Natural killer cell (primary cell): ENCODE measurements around the gene ZDHHC18. TPM values are rescaled to one million over a fixed set of nuclear protein-coding genes. Genes with fewer than 3 reads are reported as not detected.

Experiments
- ATAC-seq, 3 donors: fragments of 150-1000 bp in 2 of 3; fragments of 200-7000 bp in 1 of 3; cut with Tn5 transposase; 1 replicate in 1 of 3; 2 replicates in 2 of 3; pipeline ENCODE4 v1.10.0; 2021; ENCODE audit warnings: mild to moderate bottlenecking in 2 of 3, moderate library complexity in 2 of 3
- DNase-seq, 2 donors: peaks; one replicate each; pipeline versions ENCODE4 v3.0.0 to v3.0.0-alpha.2; 2013 to 2021; ENCODE audit warnings: mixed read lengths in 1 of 2
- H3K27ac ChIP-seq: one replicate; pipeline ENCODE4 v1.5.1; 2013; ENCODE audit warnings: mild to moderate bottlenecking, low read length
- H3K27me3 ChIP-seq: one replicate; pipeline ENCODE4 v1.6.1; 2013; ENCODE audit warnings: low read length; ENCODE audit not compliant: control insufficient read depth, insufficient read depth
- H3K36me3 ChIP-seq: one replicate; pipeline ENCODE4 v1.6.1; 2013; ENCODE audit warnings: low read length; ENCODE audit not compliant: control insufficient read depth, insufficient read depth
- H3K4me1 ChIP-seq: one replicate; pipeline ENCODE4 v1.6.1; 2013; ENCODE audit warnings: low read length; ENCODE audit not compliant: control insufficient read depth, insufficient read depth
- H3K4me3 ChIP-seq: one replicate; pipeline ENCODE4 v1.5.1; 2013; ENCODE audit warnings: low read length
- H3K9me3 ChIP-seq: one replicate; pipeline ENCODE4 v1.6.1; 2013; ENCODE audit warnings: low read length; ENCODE audit not compliant: control insufficient read depth, insufficient read depth
- H3K27ac Mint-ChIP-seq, 2 donors: one replicate each; pipeline ENCODE4 v1.8.0; 2022; ENCODE audit warnings: mild to moderate bottlenecking in 2 of 2, mixed read lengths in 2 of 2, moderate library complexity in 1 of 2
- H3K27me3 Mint-ChIP-seq, 2 donors: one replicate each; pipeline ENCODE4 v1.8.0; 2022; ENCODE audit warnings: low read depth in 2 of 2, mixed read lengths in 2 of 2
- H3K36me3 Mint-ChIP-seq: one replicate; pipeline ENCODE4 v1.8.0; 2022; ENCODE audit warnings: mixed read lengths
- H3K4me1 Mint-ChIP-seq, 2 donors: one replicate each; pipeline ENCODE4 v1.8.0; 2022; ENCODE audit warnings: mixed read lengths in 2 of 2
- H3K4me3 Mint-ChIP-seq: one replicate; pipeline ENCODE4 v1.8.0; 2022; ENCODE audit warnings: mild to moderate bottlenecking, moderate library complexity, mixed read lengths
- H3K9me3 Mint-ChIP-seq, 2 donors: one replicate each; pipeline ENCODE4 v1.8.0; 2022; ENCODE audit warnings: mixed read lengths in 2 of 2
- WGBS: methylation state at CpG from one replicate; pipeline ENCODE4 v1.1.7; 2013; ENCODE audit warnings: missing lambda C conversion rate; ENCODE audit not compliant: insufficient coverage; 5-methylcytosine and 5-hydroxymethylcytosine counted together
- intact Hi-C: fragments of 100-400 bp; cut with micrococcal nuclease; formaldehyde crosslinking; loops from one replicate; pipeline ENCODE4 v1.14.2; 2022
- total RNA-seq, 4 donors: library from RNA; stranded (reverse); fragments of 120-200 nt in 1 of 4; gene quantifications; one replicate each; pipeline versions ENCODE4 v1.2.3 to v1.2.4, GENCODE V29; 2013 to 2022
- TF ChIP-seq, protein P1 (sequence below): fragments of 200-600 bp; IDR thresholded peaks from one replicate; pipeline ENCODE4 v1.8.0; 2022; ENCODE audit warnings: antibody characterized with exemption

The ZDHHC18 gene
- total RNA-seq, 3 donors from 2014 or later (not counting 1 experiment from before 2014, with no cell fraction given) = 70.0 to 74.6 (median 72.3) TPM

DNA sequence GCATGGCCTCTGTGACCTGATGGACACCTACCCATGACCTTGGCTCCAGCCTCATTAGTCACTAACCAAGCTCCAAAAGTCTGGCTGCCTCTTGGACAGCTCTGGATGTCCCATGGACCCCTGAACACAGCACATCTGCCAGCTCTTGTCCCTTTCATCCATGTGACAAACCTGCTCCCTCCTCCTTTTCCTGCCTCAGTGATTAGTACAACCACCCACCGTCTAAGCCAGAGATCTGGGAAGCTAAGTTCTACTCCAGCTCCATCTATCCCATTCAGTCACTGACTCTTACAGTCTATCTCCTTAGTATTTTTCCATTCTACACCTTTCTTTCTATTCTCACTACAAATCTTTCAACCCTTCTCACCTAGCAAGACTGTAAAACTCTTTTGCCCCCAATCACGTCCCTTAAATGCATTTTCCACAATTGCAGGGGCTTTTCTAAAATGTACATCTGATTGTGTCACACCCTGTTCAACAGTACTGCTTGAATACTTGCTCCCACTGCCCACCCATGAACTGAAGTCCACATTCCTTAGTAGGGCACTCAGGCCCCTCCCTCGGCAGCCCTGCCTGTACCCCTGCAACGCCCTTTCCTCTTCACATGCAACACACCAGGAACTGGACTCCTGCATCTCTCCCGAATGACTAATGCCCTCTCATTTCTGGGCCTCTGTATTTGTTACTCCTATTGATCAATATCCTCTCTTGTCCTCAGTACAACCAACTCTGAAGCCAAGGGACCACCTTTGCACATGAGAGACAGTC is 56.4 kb downstream of the ZDHHC18 start:
- peaks cover 11% of the 10 kb centered on the region for H3K36me3 Mint-ChIP-seq

DNA sequence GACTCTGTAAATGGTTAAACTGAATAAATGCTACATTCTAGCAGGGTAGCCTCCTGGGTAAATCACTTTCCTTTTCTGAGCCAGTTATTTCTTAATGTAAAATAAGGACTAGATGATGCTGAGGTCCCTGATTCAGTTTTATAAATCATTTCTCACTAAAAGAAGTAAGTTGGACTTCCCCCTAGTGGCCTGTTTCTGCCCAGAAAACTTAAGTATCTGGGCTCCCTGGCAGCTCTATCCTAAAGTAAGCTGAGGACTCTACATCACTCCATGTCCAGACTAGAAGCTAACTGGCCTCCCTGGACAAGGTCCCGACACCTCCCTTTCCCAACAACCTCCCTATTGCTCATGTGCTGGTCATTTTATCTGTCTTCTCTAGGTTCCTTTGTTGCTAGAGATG is 60.6 kb downstream of the ZDHHC18 start:
- Mint-ChIP-seq H3K27ac (no peak overlapping the region), H3K36me3 (peaks cover 11% of the 10 kb centered on the region), H3K4me1 (peaks cover 18 to 32% of the 10 kb centered on the region in 2 donors), H3K4me3 (no peak overlapping the region), H3K27me3 (no peaks in the 10 kb centered on the region), H3K9me3 (no peaks in the 10 kb centered on the region)
- no peaks in the 10 kb centered on the region for H3K27me3 ChIP-seq
- H3K4me1 ChIP-seq = peaks cover 18% of the 10 kb centered on the region
- peak in 1 of 2 donors; percentile 52 for DNase-seq
- H3K27ac ChIP-seq = no peak overlapping the region
- peaks cover 54% of the 10 kb centered on the region for H3K36me3 ChIP-seq
- intact Hi-C loops = no loop called here
- TF ChIP-seq, protein P1, sequence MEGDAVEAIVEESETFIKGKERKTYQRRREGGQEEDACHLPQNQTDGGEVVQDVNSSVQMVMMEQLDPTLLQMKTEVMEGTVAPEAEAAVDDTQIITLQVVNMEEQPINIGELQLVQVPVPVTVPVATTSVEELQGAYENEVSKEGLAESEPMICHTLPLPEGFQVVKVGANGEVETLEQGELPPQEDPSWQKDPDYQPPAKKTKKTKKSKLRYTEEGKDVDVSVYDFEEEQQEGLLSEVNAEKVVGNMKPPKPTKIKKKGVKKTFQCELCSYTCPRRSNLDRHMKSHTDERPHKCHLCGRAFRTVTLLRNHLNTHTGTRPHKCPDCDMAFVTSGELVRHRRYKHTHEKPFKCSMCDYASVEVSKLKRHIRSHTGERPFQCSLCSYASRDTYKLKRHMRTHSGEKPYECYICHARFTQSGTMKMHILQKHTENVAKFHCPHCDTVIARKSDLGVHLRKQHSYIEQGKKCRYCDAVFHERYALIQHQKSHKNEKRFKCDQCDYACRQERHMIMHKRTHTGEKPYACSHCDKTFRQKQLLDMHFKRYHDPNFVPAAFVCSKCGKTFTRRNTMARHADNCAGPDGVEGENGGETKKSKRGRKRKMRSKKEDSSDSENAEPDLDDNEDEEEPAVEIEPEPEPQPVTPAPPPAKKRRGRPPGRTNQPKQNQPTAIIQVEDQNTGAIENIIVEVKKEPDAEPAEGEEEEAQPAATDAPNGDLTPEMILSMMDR = no peak
- no peak for ATAC-seq
- no peak overlapping the region for H3K4me3 ChIP-seq
- no peaks in the 10 kb centered on the region for H3K9me3 ChIP-seq
- 100% methylated on average over 1 of the region's 1 CpG for WGBS

More for the DNA sequence above, 56.4 kb downstream of the ZDHHC18 start:
- TF ChIP-seq, protein P1 = no peak
- H3K4me3 Mint-ChIP-seq = no peak overlapping the region
- no peaks in the 10 kb centered on the region for H3K9me3 Mint-ChIP-seq
- H3K27me3 Mint-ChIP-seq = no peaks in the 10 kb centered on the region
- Histone ChIP-seq H3K4me3 (no peak overlapping the region), H3K27me3 (no peaks in the 10 kb centered on the region), H3K9me3 (no peaks in the 10 kb centered on the region), H3K4me1 (no peaks in the 10 kb centered on the region), H3K27ac (no peak overlapping the region), H3K36me3 (peaks cover 74% of the 10 kb centered on the region)
- DNase-seq = no peak
- no peak overlapping the region for H3K27ac Mint-ChIP-seq
- peaks cover 0 to 6% of the 10 kb centered on the region in 2 donors for H3K4me1 Mint-ChIP-seq
- ATAC-seq = no peak
- WGBS = 98% methylated on average over 5 of the region's 5 CpGs
- intact Hi-C loops = no loop called here

DNA sequence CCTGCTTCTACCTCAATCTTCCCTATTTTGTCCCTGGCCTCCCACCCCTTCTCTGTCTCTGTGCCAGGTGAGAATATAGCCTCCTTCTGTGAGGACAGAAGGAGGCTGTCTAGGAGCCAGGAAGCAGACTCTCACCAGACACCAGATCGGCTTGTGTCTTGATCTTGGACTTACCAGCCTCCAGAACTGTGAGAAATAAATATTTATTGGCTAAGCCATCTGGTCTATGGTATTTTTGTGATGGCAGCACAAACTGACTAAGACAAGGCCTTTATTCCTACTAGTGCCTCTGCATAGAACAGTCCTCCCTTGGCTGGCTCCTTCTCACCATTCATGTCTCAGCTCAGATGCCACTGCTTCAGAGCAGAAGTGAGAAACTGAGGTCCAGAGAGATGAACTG is 61.7 kb downstream of the ZDHHC18 start:
- 100% methylated on average over 1 of the region's 1 CpG for WGBS
- no peaks in the 10 kb centered on the region for H3K27me3 ChIP-seq
- H3K9me3 Mint-ChIP-seq = no peaks in the 10 kb centered on the region
- H3K27me3 Mint-ChIP-seq = no peaks in the 10 kb centered on the region
- no peaks in the 10 kb centered on the region for H3K9me3 ChIP-seq
- peaks cover 18% of the 10 kb centered on the region for H3K4me1 ChIP-seq
- peaks cover 18 to 28% of the 10 kb centered on the region in 2 donors for H3K4me1 Mint-ChIP-seq
- intact Hi-C loops = no loop called here
- TF ChIP-seq, protein P1 = no peak
- ATAC-seq (no peak), DNase-seq (no peak)
- H3K4me3 Mint-ChIP-seq = peak overlapping the region; percentile 94
- no peak overlapping the region for H3K27ac ChIP-seq
- peaks cover 55% of the 10 kb centered on the region for H3K36me3 ChIP-seq
- H3K36me3 Mint-ChIP-seq = peaks cover 9% of the 10 kb centered on the region
- H3K27ac Mint-ChIP-seq = peak overlapping the region; percentile 94 to 96
- H3K4me3 ChIP-seq = no peak overlapping the region
